HCT116 (cell line): ENCODE measurements around the gene PPP1R11. TPM values are rescaled to one million over a fixed set of nuclear protein-coding genes. Genes with fewer than 3 reads are reported as not detected.

Source experiments
- ATAC-seq: fragments of 200-7000 bp; cut with Tn5 transposase; 2 replicates; pipeline ENCODE4 v1.9.1; 2020; ENCODE audit warnings: mild to moderate bottlenecking, moderate library complexity
- BruUV-seq: library from RNA; stranded (reverse); fragments of 400-500 nt; replicated peaks from 2 replicates; lab custom pipeline; 2021; lab: Mats Ljungman, UMichigan
- CTCF ChIA-PET: fragments of 300-600 bp; sonication (Branson Sonifier 250); formaldehyde crosslinking; loops from one replicate; lab custom pipeline; 2021; ENCODE audit warnings: antibody characterized with exemption; lab: Charles Lee
- POLR2A ChIA-PET: fragments of 300-600, 350-600 bp; sonication (Branson Sonifier 250); formaldehyde crosslinking; loops from one replicate; lab custom pipeline; 2021; ENCODE audit warnings: antibody characterized with exemption; lab: Charles Lee
- RAD21 ChIA-PET, 2 experiments: fragments of 300-600 bp; sonication (Branson Sonifier 250); formaldehyde crosslinking; loops; one replicate each; lab custom pipeline; 2023; ENCODE audit warnings: low total read pairs in 2 of 2; ENCODE audit not compliant: uncharacterized antibody in 2 of 2, unreplicated experiment in 2 of 2, low non-redundant PET in 1 of 2; lab: Charles Lee
- DNase-seq: peaks from one replicate; pipeline ENCODE4 v3.0.0-alpha.2; 2010; ENCODE audit warnings: low read depth, low spot score
- H2AFZ ChIP-seq: fragments of 200-600 bp; shearing (Covaris generic), sonication (generic); 2 replicates; pipeline ENCODE4 v1.6.1; 2017; ENCODE audit warnings: low read depth, mixed run types, mixed read lengths, antibody characterized with exemption, low read length; ENCODE audit not compliant: poor library complexity, severe bottlenecking
- H3K27ac ChIP-seq: 2 replicates; pipeline ENCODE4 v1.5.1; 2012; ENCODE audit warnings: low read depth, low read length
- H3K27me3 ChIP-seq: fragments of 200-600 bp; sonication (generic); 2 replicates; pipeline ENCODE4 v1.6.1; 2016; ENCODE audit warnings: mixed run types, low read length, mixed read lengths; ENCODE audit not compliant: insufficient read depth
- H3K36me3 ChIP-seq, 2 experiments: fragments of 200-500 bp in 1 of 2; fragments of 200-600 bp in 1 of 2; sonication (Bioruptor generic) in 1 of 2; sonication (generic) in 1 of 2; 2 replicates each; pipeline versions ENCODE4 v1.5.1 to v1.6.1; 2014 to 2016; ENCODE audit warnings: low read length in 2 of 2, inconsistent platforms in 1 of 2, mixed read lengths in 1 of 2, mixed run types in 1 of 2; ENCODE audit not compliant: insufficient read depth in 2 of 2, control insufficient read depth in 1 of 2
- H3K4me1 ChIP-seq, 2 experiments: fragments of 200-600 bp in 1 of 2; sonication (generic) in 1 of 2; 2 replicates each; pipeline versions ENCODE4 v1.5.1 to v1.6.1; 2012 to 2017; ENCODE audit warnings: low read length in 2 of 2, inconsistent platforms in 1 of 2, mild to moderate bottlenecking in 1 of 2, mixed read lengths in 1 of 2, mixed run types in 1 of 2, moderate library complexity in 1 of 2; ENCODE audit not compliant: insufficient read depth in 2 of 2, control insufficient read depth in 1 of 2
- H3K4me2 ChIP-seq: fragments of 200-600 bp; sonication (generic); 2 replicates; pipeline ENCODE4 v1.6.1; 2017; ENCODE audit warnings: mixed run types, low read length, mixed read lengths
- H3K4me3 ChIP-seq, 2 experiments: fragments of 200-600 bp in 1 of 2; sonication (generic) in 1 of 2; replicated peaks in 1 of 2; 2 replicates each; pipeline ENCODE4 v1.5.1; 2011 to 2016; ENCODE audit warnings: low read length in 2 of 2, control low read depth in 1 of 2, low read depth in 1 of 2, mild to moderate bottlenecking in 1 of 2, mixed read lengths in 1 of 2, mixed run types in 1 of 2
- H3K79me2 ChIP-seq: fragments of 200-600 bp; sonication (generic); 2 replicates; pipeline ENCODE4 v1.6.1; 2017; ENCODE audit warnings: mild to moderate bottlenecking, mixed run types, low read length, moderate library complexity, mixed read lengths; ENCODE audit not compliant: insufficient read depth
- H3K9ac ChIP-seq: fragments of 200-600 bp; sonication (generic); 2 replicates; pipeline ENCODE4 v1.6.1; 2016; ENCODE audit warnings: low read length, mixed read lengths
- H3K9me2 ChIP-seq: fragments of 200-600 bp; sonication (generic), shearing (Covaris generic); 2 replicates; pipeline ENCODE4 v1.6.1; 2017; ENCODE audit warnings: mixed run types, mild to moderate bottlenecking, moderate library complexity; ENCODE audit not compliant: insufficient read depth
- H3K9me3 ChIP-seq, 2 experiments: fragments of 200-500 bp in 1 of 2; fragments of 200-600 bp in 1 of 2; sonication (Bioruptor generic) in 1 of 2; sonication (generic) in 1 of 2; 2 replicates each; pipeline ENCODE4 v1.6.1; 2014 to 2017; ENCODE audit warnings: low read length in 2 of 2, mixed read lengths in 2 of 2, inconsistent platforms in 1 of 2, low read depth in 1 of 2, mild to moderate bottlenecking in 1 of 2, mixed run types in 1 of 2, moderate library complexity in 1 of 2; ENCODE audit not compliant: control insufficient read depth in 1 of 2, insufficient read depth in 1 of 2
- H4K20me1 ChIP-seq: fragments of 200-600 bp; sonication (generic), shearing (Covaris generic); 2 replicates; pipeline ENCODE4 v1.6.1; 2017; ENCODE audit warnings: mixed run types, mild to moderate bottlenecking, moderate library complexity; ENCODE audit not compliant: insufficient read depth
- CBX3 ChIP-seq: IDR thresholded peaks from 2 replicates; pipeline ENCODE4 v1.6.1; 2012; ENCODE audit warnings: low read depth
- CEBPB ChIP-seq: IDR thresholded peaks from 2 replicates; pipeline ENCODE4 v1.6.1; 2012; ENCODE audit warnings: low read depth
- EGR1 ChIP-seq: IDR thresholded peaks from 2 replicates; pipeline ENCODE4 v1.6.1; 2012; ENCODE audit warnings: low read depth
- ELF1 ChIP-seq: IDR thresholded peaks from 2 replicates; pipeline ENCODE4 v1.6.1; 2012; ENCODE audit warnings: low read depth, borderline replicate concordance
- EZH2 ChIP-seq: fragments of 200-600 bp; sonication (generic); IDR thresholded peaks from 2 replicates; pipeline ENCODE4 v1.6.1; 2017; ENCODE audit warnings: antibody characterized with exemption, mixed run types
- FOSL1 ChIP-seq: IDR thresholded peaks from 2 replicates; pipeline ENCODE4 v1.6.1; 2012; ENCODE audit warnings: low read depth
- JUND ChIP-seq: IDR thresholded peaks from 2 replicates; pipeline ENCODE4 v1.6.1; 2012
- POLR2A ChIP-seq: IDR thresholded peaks from 2 replicates; pipeline ENCODE4 v1.7.0; 2011; ENCODE audit warnings: borderline replicate concordance; ENCODE audit not compliant: insufficient read depth, insufficient read length; ENCODE audit errors: extremely low read depth
- RAD21 ChIP-seq: IDR thresholded peaks from 2 replicates; pipeline ENCODE4 v1.6.1; 2012; ENCODE audit warnings: low read depth, mild to moderate bottlenecking
- SP1 ChIP-seq: IDR thresholded peaks from 2 replicates; pipeline ENCODE4 v1.6.1; 2012; ENCODE audit warnings: low read depth
- TCF7L2 ChIP-seq: IDR thresholded peaks from 2 replicates; pipeline ENCODE4 v1.7.0; 2011; ENCODE audit warnings: borderline replicate concordance, inconsistent platforms; ENCODE audit not compliant: insufficient read depth, insufficient read length; ENCODE audit errors: extremely low read depth
- YY1 ChIP-seq: IDR thresholded peaks from 2 replicates; pipeline ENCODE4 v1.6.1; 2011; ENCODE audit warnings: low read length, low read depth, moderate library complexity, mild to moderate bottlenecking; ENCODE audit not compliant: insufficient replicate concordance; ENCODE audit errors: extremely low read depth
- ZFX ChIP-seq: fragments of 450-650 bp; IDR thresholded peaks from 2 replicates; pipeline ENCODE4 v1.6.1; 2017
- intact Hi-C: fragments of 100-400 bp; cut with micrococcal nuclease; formaldehyde crosslinking; loops from 2 replicates; pipeline ENCODE4 v1.10.0; 2022
- total RNA-seq: library from RNA; stranded (reverse); gene quantifications from one replicate; pipeline ENCODE4 v1.2.1, GENCODE V29; 2021; ENCODE audit not compliant: unreplicated experiment
- TF ChIP-seq, protein P1 (sequence below), 3 experiments: fragments of 200-600 bp in 1 of 3; sonication (generic) in 1 of 3; IDR thresholded peaks in 2 of 3; conservative IDR thresholded peaks in 1 of 3; 2 replicates each; pipeline ENCODE4 v1.5.1; 2012 to 2017; ENCODE audit warnings: low read depth in 2 of 3, low read length in 2 of 3, antibody characterized with exemption in 1 of 3, borderline replicate concordance in 1 of 3, control low read depth in 1 of 3, mild to moderate bottlenecking in 1 of 3, mixed read lengths in 1 of 3, mixed run types in 1 of 3, moderate library complexity in 1 of 3; ENCODE audit not compliant: insufficient read depth in 1 of 3
- TF ChIP-seq, protein P2 (sequence below): IDR thresholded peaks from 2 replicates; pipeline ENCODE4 v1.6.1; 2012
- TF ChIP-seq, protein P3 (sequence below): IDR thresholded peaks from 2 replicates; pipeline ENCODE4 v1.6.1; 2011; ENCODE audit warnings: mild to moderate bottlenecking, low read length, moderate library complexity; ENCODE audit not compliant: insufficient replicate concordance; ENCODE audit errors: extremely low read depth
- TF ChIP-seq, protein P4 (sequence below): IDR thresholded peaks from 2 replicates; pipeline ENCODE4 v1.6.1; 2012

PPP1R11 gene
- total RNA-seq, 1 experiment from 2014 or later = 29.3 TPM

DNA sequence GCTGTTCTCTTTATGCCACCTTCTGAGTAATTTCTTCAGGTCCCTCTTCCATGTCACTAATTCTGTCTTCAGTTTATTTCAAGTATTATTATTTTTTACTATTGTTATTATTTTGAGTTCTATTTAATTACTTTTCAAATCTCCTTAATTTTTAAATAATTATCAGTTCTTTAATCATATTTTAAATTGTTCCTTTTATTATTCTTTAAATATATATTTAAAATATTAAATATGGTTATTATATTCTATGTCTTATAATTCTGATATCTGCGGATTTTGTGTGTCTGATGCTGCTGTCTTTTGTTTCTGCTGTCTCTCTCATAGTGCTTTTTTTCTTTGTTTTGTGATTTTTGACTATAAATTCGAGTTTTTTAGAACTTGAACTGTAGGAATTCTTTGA lies 3.7 kb upstream of the PPP1R11 start:
- ChIA-PET POLR2A (no interaction called here), RAD21 (interaction anchor here in 1 of 2 experiments (0.7 kb wide), 1 partner anchor 38 kb away, joined by 3 read pairs; no protein-coding TSS in a partner anchor), CTCF (no interaction called here)
- Histone ChIP-seq H3K27ac (no peak overlapping the region), H3K4me1 (peaks cover 14 to 31% of the 10 kb centered on the region in 2 experiments; a peak in 3 of 4 replicates), H3K4me2 (no peak overlapping the region), H3K9me2 (no peaks in the 10 kb centered on the region), H3K9me3 (no peaks in the 10 kb centered on the region), H4K20me1 (no peaks in the 10 kb centered on the region), H2AFZ (no peak overlapping the region), H3K79me2 (peaks cover 52% of the 10 kb centered on the region), H3K4me3 (no peak overlapping the region), H3K36me3 (peaks cover 0 to 13% of the 10 kb centered on the region in 2 experiments; a peak in 2 of 4 replicates), H3K9ac (no peak overlapping the region), H3K27me3 (no peaks in the 10 kb centered on the region)
- intact Hi-C loops = no loop called here
- ATAC-seq (no peak), DNase-seq (no peak)
- TF ChIP-seq, protein P1, sequence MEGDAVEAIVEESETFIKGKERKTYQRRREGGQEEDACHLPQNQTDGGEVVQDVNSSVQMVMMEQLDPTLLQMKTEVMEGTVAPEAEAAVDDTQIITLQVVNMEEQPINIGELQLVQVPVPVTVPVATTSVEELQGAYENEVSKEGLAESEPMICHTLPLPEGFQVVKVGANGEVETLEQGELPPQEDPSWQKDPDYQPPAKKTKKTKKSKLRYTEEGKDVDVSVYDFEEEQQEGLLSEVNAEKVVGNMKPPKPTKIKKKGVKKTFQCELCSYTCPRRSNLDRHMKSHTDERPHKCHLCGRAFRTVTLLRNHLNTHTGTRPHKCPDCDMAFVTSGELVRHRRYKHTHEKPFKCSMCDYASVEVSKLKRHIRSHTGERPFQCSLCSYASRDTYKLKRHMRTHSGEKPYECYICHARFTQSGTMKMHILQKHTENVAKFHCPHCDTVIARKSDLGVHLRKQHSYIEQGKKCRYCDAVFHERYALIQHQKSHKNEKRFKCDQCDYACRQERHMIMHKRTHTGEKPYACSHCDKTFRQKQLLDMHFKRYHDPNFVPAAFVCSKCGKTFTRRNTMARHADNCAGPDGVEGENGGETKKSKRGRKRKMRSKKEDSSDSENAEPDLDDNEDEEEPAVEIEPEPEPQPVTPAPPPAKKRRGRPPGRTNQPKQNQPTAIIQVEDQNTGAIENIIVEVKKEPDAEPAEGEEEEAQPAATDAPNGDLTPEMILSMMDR (IDR thresholded peaks at IDR 0.05 in 2 of 3, conservative IDR thresholded peaks at IDR 0.05 in 1 of 3; ENCODE audit: borderline replicate concordance in 1 of 3, insufficient read depth in 1 of 3, low read depth in 2 of 3, low read length in 2 of 3) = no peak
- TF ChIP-seq SP1 (no peak), POLR2A (no peak), ELF1 (no peak), TCF7L2 (no peak), YY1 (no peak), CEBPB (no peak), CBX3 (no peak), EGR1 (no peak), EZH2 (no peak), JUND (no peak), FOSL1 (no peak), RAD21 (no peak), ZFX (no peak)
- TF ChIP-seq, protein P2, sequence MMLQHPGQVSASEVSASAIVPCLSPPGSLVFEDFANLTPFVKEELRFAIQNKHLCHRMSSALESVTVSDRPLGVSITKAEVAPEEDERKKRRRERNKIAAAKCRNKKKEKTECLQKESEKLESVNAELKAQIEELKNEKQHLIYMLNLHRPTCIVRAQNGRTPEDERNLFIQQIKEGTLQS = no peak
- TF ChIP-seq, protein P3, sequence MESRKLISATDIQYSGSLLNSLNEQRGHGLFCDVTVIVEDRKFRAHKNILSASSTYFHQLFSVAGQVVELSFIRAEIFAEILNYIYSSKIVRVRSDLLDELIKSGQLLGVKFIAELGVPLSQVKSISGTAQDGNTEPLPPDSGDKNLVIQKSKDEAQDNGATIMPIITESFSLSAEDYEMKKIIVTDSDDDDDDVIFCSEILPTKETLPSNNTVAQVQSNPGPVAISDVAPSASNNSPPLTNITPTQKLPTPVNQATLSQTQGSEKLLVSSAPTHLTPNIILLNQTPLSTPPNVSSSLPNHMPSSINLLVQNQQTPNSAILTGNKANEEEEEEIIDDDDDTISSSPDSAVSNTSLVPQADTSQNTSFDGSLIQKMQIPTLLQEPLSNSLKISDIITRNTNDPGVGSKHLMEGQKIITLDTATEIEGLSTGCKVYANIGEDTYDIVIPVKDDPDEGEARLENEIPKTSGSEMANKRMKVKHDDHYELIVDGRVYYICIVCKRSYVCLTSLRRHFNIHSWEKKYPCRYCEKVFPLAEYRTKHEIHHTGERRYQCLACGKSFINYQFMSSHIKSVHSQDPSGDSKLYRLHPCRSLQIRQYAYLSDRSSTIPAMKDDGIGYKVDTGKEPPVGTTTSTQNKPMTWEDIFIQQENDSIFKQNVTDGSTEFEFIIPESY = no peak
- TF ChIP-seq, protein P4, sequence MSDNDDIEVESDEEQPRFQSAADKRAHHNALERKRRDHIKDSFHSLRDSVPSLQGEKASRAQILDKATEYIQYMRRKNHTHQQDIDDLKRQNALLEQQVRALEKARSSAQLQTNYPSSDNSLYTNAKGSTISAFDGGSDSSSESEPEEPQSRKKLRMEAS = no peak
- no TSS peak for BruUV-seq
